Loucy (cell line): ENCODE measurements around the gene FBXW8.

Experiments used
- EZH2phosphoT487 ChIP-seq: fragments of 200-600 bp; IDR thresholded peaks from 2 replicates; pipeline ENCODE4 v1.6.1; 2018; ENCODE audit warnings: antibody characterized with exemption, mild to moderate bottlenecking, moderate library complexity, borderline replicate concordance
- TF ChIP-seq, protein P1 (sequence below): fragments of 200-600 bp; sonication (generic); conservative IDR thresholded peaks from 2 replicates; pipeline ENCODE4 v1.5.1; 2014; ENCODE audit warnings: mild to moderate bottlenecking, antibody characterized with exemption, low read length

DNA sequence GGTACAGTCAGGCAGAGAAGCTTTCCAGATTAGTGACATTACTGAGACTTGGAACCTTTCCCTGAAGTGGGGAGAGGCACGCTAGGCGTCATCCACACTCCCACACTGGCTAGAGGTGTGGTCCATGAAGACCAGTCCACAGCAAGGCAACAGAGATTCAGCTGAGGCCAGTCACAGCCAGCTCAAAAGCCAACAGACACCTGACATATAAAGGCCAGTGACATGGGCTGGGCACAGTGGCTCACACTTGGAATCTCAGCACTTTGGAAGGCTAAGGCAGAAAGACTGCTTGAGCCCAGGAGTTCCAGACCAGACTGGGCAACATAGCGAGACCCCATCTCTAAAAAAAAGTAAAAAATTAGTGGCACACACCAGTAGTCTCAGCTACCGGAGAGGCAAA is 40.4 kb upstream of the FBXW8 start:
- TF ChIP-seq, protein P1, sequence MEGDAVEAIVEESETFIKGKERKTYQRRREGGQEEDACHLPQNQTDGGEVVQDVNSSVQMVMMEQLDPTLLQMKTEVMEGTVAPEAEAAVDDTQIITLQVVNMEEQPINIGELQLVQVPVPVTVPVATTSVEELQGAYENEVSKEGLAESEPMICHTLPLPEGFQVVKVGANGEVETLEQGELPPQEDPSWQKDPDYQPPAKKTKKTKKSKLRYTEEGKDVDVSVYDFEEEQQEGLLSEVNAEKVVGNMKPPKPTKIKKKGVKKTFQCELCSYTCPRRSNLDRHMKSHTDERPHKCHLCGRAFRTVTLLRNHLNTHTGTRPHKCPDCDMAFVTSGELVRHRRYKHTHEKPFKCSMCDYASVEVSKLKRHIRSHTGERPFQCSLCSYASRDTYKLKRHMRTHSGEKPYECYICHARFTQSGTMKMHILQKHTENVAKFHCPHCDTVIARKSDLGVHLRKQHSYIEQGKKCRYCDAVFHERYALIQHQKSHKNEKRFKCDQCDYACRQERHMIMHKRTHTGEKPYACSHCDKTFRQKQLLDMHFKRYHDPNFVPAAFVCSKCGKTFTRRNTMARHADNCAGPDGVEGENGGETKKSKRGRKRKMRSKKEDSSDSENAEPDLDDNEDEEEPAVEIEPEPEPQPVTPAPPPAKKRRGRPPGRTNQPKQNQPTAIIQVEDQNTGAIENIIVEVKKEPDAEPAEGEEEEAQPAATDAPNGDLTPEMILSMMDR, result no peak
- no peak for TF ChIP-seq EZH2phosphoT487
